ENCODE data around the gene ITGA5. TPM values are rescaled to one million over a fixed set of nuclear protein-coding genes. Genes with fewer than 3 reads are reported as not detected.

The ITGA5 gene
- total RNA-seq, 1 donor = 401 TPM

GRCh38 chr12:54349679-54350078 is 69.4 kb downstream of the ITGA5 start:
- Histone ChIP-seq H3K79me2 (ENCODE audit: insufficient read depth, low read length) (no peaks in the 10 kb centered on the region), H3K27me3 (ENCODE audit: insufficient read depth, low read length) (no peaks in the 10 kb centered on the region), H3K9me3 (ENCODE audit: low read depth, low read length) (no peaks in the 10 kb centered on the region), H3K4me3 (ENCODE audit: insufficient read depth, low read length) (no peak overlapping the region), H4K20me1 (ENCODE audit: insufficient read depth, low read length) (peaks cover 4% of the 10 kb centered on the region), H3K36me3 (ENCODE audit: insufficient read depth, low read length) (peaks cover 59% of the 10 kb centered on the region), H2AFZ (ENCODE audit: low read length) (no peak overlapping the region), H3K27ac (ENCODE audit: low read depth, low read length) (no peak overlapping the region), H3K4me2 (ENCODE audit: insufficient read depth, low read length) (no peak overlapping the region), H3K4me1 (ENCODE audit: insufficient read depth, low read length) (peaks cover 18% of the 10 kb centered on the region)
- no peak for DNase-seq (ENCODE audit: insufficient read length, low spot score, missing footprints)
- no peak for TF ChIP-seq CTCF (IDR thresholded peaks at IDR 0.05; ENCODE audit: extremely low read depth, low read depth, low read length)

- H2AFZ ChIP-seq (ENCODE audit: low read length) = no peak overlapping the region
- H3K4me3 ChIP-seq (ENCODE audit: insufficient read depth, low read length) = no peak overlapping the region
- no peak overlapping the region for H3K27ac ChIP-seq (ENCODE audit: low read depth, low read length)
- H3K79me2 ChIP-seq (ENCODE audit: insufficient read depth, low read length) = no peaks in the 10 kb centered on the region
- no peaks in the 10 kb centered on the region for H3K9me3 ChIP-seq (ENCODE audit: low read depth, low read length)
- H3K36me3 ChIP-seq (ENCODE audit: insufficient read depth, low read length) = peaks cover 61% of the 10 kb centered on the region
- H3K27me3 ChIP-seq (ENCODE audit: insufficient read depth, low read length) = no peaks in the 10 kb centered on the region
- H3K4me2 ChIP-seq (ENCODE audit: insufficient read depth, low read length) = no peak overlapping the region
- H4K20me1 ChIP-seq (ENCODE audit: insufficient read depth, low read length) = peaks cover 4% of the 10 kb centered on the region
- TF ChIP-seq CTCF (IDR thresholded peaks at IDR 0.05; ENCODE audit: extremely low read depth, low read depth, low read length) = no peak
- no peak for DNase-seq (ENCODE audit: insufficient read length, low spot score, missing footprints)
- H3K4me1 ChIP-seq (ENCODE audit: insufficient read depth, low read length) = peaks cover 18% of the 10 kb centered on the region
These were observed 70.0 kb downstream of the ITGA5 start for GRCh38 chr12:54349036-54349435.

Other genes with a start within 250 kb of the ITGA5 start
- gene SMUG1, start 230.3 kb downstream of the ITGA5 start, total RNA-seq = 23.5 and 36.5 TPM in 2 replicates
- gene CBX5, start 139.1 kb downstream of the ITGA5 start, total RNA-seq = 37.1 and 37.6 TPM in 2 replicates
- gene HNRNPA1, start 138.5 kb downstream of the ITGA5 start, total RNA-seq = 217 and 232 TPM in 2 replicates
- gene NFE2, start 118.3 kb downstream of the ITGA5 start, total RNA-seq = 1.4 and 2.7 TPM in 2 replicates
- 96.9 and 104 TPM in 2 replicates for gene COPZ1, start 94.1 kb downstream of the ITGA5 start, total RNA-seq
- 0.36 TPM in 1 of 2 replicates, not detected in the other for gene GPR84, start 54.8 kb downstream of the ITGA5 start, total RNA-seq
- gene ZNF385A, start 34.5 kb downstream of the ITGA5 start, total RNA-seq = 0.72 and 0.88 TPM in 2 replicates
- gene GTSF1, start 54.3 kb upstream of the ITGA5 start, total RNA-seq = not detected in 2 replicates
- under 0.01 and 0.36 TPM in 2 replicates for gene NCKAP1L, start 78.5 kb upstream of the ITGA5 start, total RNA-seq
- under 0.01 TPM in 1 of 2 replicates, not detected in the other for gene PDE1B, start 130.3 kb upstream of the ITGA5 start, total RNA-seq
- gene PPP1R1A, start 169.4 kb upstream of the ITGA5 start, total RNA-seq = 0.36 TPM in 1 of 2 replicates, not detected in the other
- not detected in 2 replicates for gene LACRT, start 215.6 kb upstream of the ITGA5 start, total RNA-seq
- not detected in 2 replicates for gene DCD, start 229.1 kb upstream of the ITGA5 start, total RNA-seq